HG02642 (cell line): ENCODE measurements around the gene KIF6.

ENCODE experiments used
- ATAC-seq: cut with Tn5 transposase; IDR thresholded peaks from one replicate; pipeline ENCODE4 v1.9.1; 2021; ENCODE audit warnings: mild to moderate bottlenecking; ENCODE audit not compliant: unreplicated experiment, poor library complexity

KIF6 gene

DNA sequence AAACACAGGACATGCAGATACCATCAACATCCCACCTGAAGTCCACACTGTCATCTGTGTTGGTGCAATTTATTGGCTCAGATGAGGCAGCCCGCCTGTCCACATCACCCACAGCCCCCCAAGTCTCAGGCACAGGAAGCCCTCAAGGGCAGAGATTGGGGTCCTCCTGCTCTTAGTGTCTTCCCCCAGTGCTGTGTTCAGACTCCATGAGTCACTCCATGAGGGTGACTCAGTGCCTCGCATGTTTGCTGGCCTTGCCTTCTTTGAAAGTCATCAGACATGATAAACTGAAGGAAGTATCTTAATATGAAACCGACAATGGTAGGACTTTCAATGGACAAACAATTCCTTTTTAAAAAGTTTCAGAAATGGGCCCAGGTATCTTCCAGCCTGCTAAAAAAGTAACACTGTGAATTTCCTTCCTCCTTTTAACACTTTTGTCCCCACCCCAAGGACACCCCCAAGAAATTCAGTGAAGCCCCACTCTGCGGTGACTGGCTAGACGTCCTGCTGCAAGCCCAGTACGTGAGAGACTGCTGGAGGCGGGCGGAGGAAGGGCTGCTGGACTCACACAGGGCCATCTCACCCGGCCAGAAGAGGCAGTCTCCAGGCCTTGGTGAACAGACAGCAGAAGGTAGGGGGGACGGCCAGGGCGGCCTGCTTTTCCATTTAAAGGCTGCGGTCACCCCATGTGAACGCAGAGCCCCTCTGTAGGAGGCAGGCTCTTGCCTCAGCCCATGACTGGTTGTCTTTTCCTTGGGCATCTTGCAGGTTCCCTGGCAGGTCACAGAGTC lies 359.7 kb downstream of the KIF6 start:
- no peak for ATAC-seq

- ATAC-seq = no peak
Measured at GRCh38 chr6:39363280-39363679, 361.9 kb downstream of the KIF6 start.

GRCh38 chr6:39362487-39362865 lies 362.7 kb downstream of the KIF6 start:
- ATAC-seq = peak; percentile 16

DNA sequence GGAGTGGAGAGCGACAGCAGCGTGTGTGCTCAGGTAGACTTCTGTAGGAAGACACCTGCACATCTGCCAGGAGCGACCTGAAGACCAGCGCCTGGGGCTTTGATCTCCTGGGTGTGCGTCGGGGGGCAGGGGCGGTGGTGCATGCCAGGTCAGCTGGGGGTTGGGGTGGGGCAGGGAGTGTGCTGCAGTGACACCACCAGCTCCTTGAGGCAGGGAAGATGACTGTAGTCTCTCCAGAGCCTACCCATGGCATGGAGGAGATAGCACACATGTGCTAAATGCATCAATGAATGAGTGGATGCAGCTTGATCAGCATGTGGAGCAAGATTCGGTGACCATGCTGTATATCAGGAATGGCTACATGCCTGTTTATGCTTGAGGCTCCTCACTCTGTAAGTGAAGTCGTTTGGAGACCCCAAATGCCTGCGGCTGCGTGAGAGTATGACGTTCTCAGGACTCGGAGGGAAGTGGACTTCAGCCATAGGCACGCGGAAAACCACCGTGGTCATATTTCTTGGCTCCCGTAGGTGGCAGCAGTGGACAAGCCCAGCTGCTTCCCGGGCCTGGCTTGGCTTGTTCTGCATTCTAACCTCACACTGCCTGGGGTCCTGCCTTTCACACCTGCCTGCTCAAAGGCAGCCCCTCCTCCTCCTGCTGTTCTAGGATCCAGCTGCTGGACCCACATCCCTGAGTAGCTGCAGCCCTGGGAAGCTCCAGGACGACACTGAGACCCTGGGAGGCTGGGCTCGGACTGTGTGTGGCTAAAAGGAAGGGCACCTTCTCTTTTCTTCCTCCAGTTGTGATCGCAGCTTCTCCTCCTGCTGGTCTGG lies 363.3 kb downstream of the KIF6 start:
- peak; percentile 82 for ATAC-seq

DNA sequence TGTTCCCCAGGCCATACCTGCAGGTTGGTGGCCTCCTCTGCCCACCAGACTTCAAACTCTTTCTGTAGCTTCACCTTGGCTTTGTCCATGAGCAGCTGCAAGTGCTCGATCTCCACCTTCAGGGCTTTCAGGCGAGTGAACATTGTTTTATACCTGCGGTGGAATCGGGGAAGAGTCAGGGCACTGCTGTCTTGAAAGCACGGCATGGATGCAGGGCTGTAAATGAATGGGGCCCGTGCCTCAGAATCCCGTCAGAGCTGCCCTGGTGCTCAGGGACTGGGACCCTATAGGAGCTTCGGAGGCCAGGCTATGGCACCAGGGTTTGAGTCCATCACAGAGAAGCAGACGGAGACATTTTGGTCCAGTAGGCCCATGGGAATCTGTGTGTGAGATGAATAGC lies 364.8 kb downstream of the KIF6 start:
- ATAC-seq = no peak

DNA sequence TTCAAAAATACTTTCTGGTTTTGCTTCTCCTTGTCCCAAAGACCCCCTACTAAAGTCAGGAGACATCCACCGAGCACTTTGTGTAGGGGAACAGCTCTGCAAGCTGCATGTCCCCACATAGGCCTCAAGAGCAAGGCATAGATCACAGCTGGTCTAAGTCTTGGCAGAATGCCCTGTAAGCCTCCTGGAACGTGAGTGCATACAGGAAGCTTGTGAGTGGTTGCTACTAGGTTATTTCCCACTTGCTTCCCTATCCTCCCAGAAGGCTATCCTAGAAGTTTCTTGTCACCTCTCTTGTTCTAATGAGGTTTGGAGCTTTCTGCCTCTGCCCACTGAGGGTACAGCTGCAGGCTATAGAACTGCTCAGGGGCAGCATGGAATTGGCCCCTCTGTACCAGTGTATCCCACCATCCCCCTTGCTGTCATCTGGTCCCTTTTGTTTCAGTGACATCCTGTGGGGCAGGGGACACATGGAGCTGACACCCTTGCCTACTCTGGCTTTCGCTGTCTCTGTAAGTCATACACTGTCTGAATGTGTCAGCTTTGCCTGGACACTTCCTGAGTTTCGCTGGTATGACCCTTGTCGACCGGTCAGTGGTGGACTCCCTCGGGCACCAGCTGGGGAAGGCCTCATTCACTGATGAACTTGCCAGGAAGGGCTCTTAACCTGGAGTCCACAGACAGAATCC lies 367.1 kb downstream of the KIF6 start:
- ATAC-seq = no peak

DNA sequence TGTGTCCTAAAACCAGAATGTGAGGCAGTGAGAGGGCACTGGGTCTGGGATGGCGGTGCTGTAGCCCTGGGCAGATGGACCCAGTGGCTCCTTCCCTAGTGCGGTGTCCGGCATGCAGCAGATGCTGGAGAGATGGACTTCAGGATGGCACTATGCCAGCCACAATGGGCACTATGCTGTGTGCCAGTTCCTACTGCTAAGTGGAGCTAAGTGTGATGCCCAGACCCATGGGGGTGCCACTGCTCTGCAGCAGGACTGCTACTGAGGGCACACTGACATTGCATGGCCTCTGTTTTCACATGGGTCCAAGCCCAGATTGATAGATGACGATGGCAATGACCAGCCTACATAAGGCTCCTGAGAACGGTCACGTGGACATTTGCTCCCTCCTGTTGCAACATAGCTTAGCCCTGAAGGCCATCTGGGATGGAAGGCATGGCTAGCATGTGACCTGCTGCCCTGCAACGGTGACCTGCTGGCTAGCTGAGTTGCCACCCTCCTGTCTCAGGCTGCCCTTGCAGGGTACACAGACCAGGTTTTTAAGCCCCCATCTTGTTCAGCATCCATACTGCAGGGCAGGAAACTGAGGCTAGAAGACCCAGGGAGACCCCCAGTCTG lies 371.4 kb downstream of the KIF6 start:
- no peak for ATAC-seq

DNA sequence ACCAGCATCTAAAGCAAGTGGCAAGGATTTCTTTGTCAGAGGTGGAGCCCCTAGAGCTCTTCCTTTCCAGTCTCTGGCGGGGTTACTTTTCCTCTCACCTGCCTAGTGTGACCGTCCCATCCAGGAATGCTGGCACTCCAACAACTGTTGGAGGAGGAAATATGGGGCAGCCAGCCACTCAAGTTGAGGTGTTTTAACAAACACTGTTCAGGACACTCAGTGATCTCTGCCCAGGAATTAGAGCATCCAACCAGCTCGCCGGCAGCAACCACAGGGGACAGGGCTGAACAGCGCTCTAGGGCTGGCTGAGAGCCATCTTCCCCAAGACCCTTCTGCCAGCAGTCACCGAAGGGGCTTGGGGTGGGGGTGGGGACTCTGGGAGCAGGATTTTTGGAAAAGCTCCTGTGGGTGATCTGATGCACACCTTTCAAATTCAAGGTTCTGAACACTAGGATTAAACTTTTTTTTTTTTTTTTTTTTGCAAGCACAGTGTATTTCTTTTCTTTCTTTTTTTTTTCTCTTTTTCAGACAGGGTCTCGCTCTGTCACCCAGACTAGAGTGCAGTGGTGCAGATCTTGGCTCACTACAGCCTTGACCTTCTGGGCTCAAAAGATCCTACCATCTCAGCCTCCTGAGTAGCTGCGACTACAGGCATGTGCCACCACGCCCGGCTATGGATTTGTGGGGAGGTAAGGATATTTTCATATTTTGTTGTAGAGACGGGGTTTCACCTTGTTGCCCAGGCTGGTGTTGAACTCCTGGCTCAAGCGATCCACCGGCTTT lies 374.3 kb downstream of the KIF6 start:
- no peak for ATAC-seq

GRCh38 chr6:39348740-39349139 lies 376.5 kb downstream of the KIF6 start:
- ATAC-seq = no peak

GRCh38 chr6:39347906-39348585 lies 377.2 kb downstream of the KIF6 start:
- no peak for ATAC-seq

- no peak for ATAC-seq
Measured at GRCh38 chr6:39347206-39347605, 378.0 kb downstream of the KIF6 start.

DNA sequence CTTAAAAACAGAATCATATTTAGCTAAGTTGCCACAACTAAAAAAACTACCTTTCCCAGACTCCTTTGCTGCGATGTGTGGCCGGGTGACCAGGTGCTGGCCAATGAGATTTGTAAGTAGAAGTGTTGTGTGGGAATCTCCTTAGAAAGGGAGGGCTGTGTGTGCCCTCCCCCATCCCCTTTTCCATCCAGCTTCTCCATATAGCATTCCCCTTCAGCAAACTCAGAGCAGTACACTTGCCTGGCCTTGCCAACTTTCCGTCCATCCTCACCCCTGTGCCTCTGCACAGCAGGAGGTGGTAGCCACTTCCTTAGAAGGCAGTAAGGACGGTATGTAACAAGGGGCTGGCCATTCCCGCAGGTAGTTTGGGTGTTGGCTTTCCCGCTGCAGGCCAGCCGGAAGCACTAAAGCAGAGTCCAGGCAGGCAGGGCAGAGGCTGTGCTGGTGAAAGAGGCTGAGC lies 380.4 kb downstream of the KIF6 start:
- ATAC-seq = no peak

DNA sequence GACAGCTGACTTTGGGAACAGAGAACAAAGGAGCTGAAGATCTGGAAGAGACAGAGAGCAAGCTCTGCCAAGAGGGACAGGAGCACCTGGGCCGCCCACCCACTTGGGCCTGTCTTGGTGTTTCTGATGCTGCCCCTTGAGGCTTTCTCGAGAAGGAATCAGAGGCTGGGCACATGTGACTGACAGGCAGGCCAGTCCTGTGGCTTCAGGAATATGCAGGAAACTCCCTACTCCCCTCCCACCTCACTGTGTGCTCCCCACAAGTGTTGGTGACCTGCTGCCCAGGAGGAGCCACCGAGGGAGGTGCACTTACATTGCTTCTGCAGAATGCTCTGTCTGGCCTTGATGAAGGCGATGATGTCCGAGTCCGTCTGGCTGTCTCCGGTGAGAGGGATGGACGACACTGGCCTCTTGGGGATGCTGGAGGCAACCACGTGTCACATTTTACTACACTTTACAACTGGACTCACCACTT lies 381.8 kb downstream of the KIF6 start:
- ATAC-seq = peak; percentile 4

GRCh38 chr6:39342692-39343395 lies 382.4 kb downstream of the KIF6 start:
- ATAC-seq = peak; percentile 48

- ATAC-seq = no peak
Measured at GRCh38 chr6:39341937-39342336, 383.3 kb downstream of the KIF6 start.

DNA sequence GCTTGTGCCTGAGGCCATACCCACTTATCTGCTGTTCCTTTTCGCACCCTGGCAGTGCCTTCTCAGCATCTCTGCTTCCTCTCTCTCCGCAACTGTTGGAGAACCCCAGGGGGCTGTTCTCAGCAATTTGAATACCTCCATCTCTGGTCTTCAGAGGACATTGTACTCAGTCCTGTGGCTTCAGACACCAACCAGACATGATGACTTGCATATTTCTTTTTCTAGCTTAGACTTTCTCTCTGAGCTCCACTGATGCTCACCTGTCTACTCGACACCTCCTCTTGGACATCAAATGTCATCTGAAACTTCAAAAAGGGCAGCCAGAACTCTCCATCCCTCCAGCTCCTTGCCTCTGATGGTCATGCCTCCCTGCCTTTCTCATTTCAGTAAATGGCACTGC lies 383.9 kb downstream of the KIF6 start:
- no peak for ATAC-seq

GRCh38 chr6:39339868-39340550 lies 385.2 kb downstream of the KIF6 start:
- ATAC-seq = no peak
